Ureter (tissue), 1 donor: Measurements from ENCODE around the gene TMUB1. TPM values are rescaled to one million over a fixed set of nuclear protein-coding genes. Genes with fewer than 3 reads are reported as not detected.

Experiments
- DNase-seq: peaks from one replicate; pipeline ENCODE4 v3.0.0-alpha.2; 2020; ENCODE audit warnings: low spot score
- total RNA-seq: library from RNA; stranded (reverse); gene quantifications from one replicate; pipeline ENCODE4 v1.2.4, GENCODE V29; 2023
- donor health status: DM: yes; HTN: yes; CAD: no.

The TMUB1 gene
- total RNA-seq, 1 donor from 2014 or later: 24.9 TPM

DNA sequence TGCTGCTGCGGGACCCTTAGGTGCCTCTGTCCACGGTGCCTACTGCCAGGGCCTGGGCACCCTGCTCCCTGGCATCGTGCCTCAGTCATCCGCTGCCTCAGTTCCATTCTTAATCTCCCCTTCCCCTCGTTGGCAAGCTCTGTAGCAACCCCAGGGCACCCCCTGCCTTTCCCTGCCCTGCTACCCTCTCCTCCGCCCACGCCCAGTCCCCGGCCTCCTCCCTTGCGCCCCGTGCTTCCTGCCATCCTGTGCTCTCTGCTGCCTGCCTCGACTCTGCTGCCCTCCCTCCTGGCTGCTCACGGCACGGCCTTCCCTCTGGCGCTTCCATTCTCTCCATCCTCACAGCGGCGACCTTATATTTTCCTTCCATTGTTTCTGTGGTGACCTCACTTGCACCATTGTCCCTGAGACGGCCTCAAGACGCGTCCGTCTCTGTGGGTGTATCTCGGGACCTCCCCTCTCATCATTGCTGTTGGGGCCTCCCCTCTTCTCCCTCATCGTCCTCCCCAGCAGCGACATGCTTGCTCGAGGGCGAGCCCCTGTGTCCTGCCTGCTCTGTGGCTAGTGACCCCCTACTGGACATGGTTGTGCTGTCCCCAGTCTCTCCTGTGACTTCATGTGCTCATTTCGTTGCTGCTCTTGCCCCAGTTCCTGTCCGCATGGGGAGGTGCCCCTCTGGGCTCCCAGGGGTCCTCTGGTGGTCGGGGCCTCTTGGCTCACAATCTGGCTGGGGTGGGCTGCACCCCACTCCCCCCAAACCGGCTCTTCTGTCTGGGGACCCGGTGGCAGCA lies 38.3 kb upstream of the TMUB1 start:
- no peak for DNase-seq

DNA sequence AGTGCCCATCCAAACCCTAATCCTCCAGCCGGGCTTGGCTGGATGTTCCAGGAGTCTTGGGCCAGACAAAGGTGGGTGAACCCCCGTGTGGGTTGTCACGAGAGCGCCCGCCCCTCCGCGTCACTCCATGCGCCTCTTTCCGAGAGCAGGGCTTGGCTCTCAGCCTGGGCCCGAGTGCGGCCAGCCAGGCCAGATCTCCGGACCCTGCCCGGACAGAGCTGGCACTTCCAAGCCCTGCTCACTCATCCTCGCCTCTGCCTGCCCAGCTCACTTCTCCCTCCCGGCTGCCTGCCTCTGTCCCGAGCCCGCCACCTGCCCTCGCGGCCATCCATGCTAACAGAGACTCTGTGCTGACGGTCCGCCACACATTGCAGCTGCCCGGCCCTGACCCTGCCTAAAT lies 37.6 kb upstream of the TMUB1 start:
- no peak for DNase-seq

DNA sequence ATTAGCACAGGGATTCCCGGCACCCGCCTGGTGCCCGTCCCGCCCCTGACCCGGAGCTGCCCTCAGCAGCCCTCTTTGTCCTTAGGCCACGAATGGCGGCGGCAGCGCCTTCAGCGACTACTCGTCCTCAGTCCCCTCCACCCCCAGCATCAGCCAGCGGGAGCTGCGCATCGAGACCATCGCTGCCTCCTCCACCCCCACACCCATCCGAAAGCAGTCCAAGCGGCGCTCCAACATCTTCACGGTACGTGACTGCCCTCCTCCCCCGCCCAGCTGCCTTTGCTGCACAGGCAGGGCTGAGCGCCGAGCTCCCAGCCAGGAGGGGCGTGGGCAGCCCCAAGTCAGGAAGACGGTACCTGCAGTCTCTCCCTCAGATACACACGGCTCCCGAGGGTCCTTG lies 36.6 kb upstream of the TMUB1 start:
- no peak for DNase-seq

DNA sequence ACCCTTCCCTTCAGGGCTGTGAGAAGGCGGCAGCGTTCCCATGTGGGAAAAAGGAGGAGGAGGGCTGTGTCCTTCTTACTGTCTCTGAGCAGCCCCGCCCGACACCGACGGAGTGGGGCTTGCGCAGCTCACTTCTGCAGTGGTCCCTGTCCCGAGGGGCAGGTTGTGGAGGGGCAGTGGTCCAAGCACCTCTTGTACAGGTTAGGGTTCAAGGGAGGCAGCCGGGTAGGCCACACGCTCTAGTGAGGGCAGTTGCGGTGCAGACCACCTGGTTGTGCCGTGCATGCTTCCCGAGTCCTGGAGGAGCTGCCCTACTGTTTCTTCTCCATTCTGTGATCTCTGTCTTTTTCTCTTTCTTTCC lies 35.7 kb upstream of the TMUB1 start:
- no peak for DNase-seq

DNA sequence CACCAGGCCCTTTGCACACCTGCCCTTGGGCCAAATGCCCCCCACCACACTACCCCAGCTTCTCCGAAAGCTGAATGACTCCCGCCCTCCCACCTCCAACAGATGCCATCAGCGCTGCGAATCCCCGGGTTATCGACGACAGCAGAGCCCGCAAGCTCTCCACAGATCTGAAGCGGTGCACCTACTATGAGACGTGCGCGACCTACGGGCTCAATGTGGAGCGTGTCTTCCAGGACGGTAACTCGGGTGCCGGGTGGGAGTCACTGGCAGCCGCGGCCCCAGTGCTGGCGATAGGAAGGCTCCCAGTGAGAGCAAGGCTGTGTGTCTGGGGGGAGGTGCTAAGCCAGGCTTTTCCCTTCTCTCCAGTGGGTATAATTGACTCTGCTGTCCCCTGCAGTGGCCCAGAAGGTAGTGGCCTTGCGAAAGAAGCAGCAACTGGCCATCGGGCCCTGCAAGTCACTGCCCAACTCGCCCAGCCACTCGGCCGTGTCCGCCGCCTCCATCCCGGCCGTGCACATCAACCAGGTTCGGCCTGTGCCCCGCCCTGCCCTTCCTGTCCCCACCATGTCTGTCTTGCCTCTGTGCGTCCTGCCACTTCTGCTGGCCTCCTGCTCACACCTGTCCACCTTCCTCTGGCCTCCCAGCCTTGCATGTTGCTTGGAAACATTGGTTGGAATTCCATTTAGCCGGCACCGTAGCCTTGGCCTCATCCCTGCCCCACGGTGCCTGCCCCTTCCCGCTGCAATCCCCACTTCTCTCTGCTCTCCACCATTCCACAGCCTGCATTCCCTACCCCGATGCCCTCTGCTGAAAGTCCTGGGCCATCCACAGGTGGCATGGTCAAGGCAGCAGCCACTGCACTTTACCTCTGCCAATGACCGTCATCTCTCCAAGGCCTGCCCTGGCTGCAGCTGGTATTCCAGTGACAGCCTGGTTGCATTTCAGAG lies 35.1 kb upstream of the TMUB1 start:
- DNase-seq: no peak

DNA sequence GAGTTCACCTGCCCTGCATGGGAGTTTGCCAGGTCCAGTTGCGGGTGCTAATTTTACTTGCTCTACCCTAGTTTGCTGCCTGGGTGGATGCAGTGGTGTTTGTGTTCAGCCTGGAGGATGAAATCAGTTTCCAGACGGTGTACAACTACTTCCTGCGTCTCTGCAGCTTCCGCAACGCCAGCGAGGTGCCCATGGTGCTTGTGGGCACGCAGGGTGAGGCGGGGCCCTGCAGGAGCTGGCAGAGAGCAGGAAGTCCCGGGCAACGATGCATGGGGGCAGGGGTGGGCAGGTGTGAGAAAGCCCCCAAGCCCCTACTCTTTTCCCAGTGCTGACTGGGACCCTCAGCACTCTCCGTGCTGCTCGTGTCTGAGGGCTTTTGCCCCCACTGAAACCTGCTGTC lies 34.3 kb upstream of the TMUB1 start:
- peak; percentile 71 for DNase-seq

DNA sequence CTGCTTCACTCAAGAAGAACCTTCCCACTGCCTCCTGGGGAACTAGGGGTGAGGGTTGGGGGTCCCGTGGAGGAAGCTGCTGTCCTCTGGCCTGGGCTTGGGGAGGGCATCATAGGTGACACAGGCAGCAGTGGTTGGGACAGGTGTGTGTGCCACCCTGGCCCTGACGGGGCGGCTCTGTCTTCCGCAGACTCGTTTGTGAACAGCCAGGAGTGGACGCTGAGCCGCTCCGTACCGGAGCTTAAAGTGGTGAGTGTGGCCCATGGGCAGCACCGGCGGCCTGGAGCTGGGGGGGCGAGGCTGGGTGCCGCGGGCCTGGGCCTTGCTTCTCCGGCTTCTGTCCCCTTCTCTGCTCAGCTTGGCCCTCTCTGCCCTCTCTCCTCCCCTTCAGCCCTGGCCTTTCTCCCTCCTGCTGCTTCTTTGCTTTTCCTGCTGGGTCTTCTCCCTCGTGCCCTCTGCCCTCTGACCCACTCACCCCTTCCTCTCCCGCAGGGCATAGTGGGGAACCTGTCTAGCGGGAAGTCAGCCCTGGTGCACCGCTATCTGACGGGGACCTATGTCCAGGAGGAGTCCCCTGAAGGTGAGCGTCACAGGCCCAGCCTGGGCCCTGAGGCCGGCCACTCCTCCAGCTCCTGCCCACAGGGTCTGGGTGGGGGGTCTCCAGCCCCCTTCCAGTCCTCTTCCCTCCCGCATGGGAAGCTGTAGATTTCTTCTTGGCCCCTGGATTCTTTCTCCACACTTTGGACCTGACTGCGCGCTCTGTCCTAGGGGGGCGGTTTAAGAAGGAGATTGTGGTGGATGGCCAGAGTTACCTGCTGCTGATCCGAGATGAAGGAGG lies 33.5 kb upstream of the TMUB1 start:
- no peak for DNase-seq

DNA sequence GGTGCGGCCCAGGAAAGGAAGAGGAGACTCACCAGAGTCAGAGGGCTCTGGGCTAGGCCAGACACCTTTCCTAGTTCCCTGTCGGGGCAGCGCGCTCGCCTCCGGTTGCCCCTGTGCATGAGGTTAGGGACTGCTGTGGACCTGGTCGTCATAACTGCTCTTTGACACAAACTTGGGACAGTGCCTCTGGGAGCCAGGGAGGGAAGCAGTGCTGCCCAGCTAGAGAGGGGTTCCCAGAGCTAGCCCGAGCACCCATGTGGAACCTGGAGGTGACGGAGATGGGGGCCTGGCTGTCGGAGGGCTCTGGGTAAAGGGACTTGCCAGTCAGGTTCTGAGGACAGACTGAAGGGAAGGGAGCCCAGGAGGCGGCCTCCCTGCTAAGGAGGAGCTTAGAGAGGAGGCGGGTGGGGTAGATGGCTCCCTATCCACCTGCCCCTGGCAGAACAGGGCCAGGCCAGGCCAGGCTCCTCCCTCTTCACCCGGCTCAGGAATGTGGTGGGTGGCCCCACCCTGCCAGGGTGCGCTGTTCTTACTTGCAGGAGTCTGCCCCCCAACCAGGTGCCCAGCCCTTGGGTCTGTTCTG lies 32.6 kb upstream of the TMUB1 start:
- DNase-seq: peak; percentile 92

DNA sequence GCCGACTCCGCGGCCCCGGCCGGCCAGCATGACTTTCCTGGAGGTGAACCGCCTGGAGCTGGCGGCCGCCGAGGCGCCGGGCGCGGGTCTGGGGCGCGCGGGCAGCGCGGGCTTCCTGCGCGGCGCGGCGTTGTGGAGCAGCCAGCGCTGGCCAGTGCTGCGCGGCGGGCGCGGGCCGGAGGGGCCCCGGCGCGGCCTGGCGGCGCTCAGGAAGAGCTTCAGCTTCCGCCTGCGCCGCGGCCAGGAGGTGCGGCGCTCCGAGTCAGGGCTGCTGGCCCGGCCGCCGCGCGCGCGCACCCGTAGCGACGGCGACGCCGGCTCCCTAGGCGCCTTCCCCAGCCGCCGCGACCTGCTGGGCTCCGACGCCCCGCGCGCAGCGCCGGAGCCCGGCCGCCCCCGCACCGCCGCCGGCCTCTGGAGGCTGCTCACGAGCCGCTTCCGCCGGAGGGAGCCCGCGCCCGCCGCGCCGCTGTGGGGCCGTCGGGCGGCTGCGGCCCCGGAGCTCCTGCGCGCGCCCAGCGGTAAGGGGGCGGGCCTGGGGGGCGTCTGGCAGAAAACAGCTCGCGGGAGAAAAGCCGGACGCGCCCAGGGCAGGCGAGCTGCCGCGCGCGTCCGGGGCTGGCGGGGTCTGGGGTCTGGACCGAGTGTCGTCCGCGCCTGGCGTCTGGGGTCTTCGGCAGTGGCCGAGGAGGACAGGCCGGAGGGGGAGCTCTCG lies 32.0 kb upstream of the TMUB1 start:
- no peak for DNase-seq

DNA sequence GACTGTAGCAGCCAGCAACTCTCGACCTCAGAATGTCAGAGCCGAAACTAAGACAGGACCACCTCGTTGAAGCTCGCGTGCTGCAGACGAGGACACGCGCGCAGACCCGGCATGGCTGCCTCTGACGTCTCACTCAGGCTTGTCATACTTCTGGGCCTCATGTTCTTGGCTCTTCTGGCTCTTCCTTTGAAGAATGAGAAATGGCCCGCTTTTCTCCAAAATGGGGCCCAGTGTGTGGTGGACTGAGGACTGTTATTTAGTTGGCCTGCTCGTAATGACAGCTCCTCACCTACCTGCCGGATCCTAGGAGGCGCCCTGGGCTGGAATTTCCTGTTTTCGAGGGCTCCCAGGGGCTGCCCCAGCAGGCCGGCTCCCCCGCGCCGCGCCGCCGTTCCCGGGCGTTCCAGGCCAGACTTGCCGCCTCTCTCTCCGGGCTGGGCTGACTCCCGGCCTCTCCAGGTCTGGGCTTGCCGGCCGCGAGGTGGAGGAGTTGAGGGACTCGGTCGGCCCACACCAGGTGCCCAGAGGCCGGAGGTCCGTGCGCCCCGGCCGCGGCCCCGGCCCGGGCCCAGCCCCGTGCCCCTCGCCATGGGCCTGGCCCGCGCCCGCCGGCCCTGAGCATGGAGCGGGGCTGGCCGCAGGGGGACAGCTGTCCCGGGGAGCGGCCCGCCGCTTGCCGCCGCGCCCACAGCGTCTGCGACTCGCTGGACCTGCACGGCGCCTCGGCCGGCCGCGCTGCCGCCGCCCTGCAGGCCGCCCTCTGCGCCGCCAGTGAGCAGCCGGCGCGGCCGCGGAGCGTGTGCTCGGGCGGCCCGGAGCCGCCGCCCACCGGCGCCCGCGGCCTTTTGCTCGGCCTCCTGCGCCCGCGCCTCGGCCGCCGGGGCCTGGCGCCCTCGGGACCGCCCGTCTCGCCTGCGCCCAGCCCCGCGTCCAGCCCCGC lies 31.1 kb upstream of the TMUB1 start:
- peak; percentile 77 for DNase-seq

DNA sequence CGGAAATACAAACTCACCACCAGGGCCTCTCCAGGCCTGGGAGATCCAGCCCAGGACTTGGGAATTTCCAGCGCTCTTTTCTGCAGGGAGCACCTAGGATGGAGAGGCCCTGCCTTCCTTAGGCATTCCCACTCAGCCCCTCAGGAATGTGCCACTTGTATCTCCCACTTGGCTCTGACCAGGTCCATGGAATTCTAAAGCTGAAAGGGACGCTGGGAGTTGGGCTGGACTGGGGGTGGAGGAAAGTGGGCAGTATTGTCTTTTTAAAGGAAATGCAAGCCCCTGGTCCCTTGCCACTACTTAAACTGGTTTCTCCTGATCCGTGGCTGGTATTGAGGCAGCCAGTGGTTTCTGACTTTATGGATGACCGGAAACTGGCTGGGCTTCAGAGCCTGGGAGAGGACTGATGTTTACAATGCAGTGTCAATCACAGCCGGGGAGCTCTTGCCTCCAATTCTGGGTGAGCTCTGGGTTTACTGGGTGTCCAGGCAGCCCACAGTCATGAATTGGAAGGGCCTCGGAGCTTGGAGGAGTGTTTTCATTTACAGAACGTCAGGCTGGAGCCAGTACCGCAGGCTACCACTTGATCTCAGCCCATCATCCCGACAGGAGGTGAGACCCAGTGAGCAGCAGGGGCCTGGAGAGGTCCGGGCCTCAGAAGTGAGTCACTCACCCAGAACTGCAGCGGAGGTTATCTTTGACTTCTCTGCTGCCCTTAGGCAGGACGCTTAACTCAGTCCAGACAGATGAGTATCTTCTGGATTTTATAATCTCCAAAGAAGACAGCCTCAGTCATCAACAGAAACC lies 30.3 kb upstream of the TMUB1 start:
- no peak for DNase-seq

DNA sequence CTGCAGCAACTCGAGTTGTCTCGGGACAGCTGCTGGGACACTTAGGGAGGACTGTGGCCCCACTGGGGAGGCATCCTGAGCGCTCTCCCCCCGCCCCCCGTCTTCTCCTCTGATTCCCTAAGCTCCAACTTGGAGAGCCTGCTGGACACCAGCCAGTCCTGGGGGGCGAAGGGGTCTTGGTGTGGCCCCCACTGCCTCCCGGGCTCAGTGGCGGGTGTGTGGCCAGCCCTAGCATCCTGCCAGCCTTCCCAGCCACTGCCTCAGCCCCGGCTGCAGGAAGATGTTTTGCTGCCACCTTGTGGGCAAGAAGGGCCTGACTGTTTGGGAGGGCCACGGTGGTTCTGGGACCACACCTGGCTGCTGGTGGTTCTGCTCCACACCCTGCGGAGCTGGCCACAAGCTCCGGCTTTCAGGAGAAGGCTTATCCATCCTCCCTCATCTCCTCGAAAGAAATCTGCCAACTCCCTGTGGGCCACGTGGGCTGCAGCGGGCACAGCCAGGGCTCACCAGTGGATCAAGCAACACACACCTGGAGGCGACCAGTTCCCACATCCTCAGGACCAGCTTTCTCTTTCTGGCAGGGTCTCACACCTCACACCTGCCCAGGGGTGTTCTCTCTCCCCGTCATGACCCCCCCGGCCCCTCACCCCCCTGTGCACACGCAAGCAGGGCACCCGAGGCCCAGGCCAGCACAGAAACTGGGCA lies 27.8 kb upstream of the TMUB1 start:
- peak; percentile 87 for DNase-seq

DNA sequence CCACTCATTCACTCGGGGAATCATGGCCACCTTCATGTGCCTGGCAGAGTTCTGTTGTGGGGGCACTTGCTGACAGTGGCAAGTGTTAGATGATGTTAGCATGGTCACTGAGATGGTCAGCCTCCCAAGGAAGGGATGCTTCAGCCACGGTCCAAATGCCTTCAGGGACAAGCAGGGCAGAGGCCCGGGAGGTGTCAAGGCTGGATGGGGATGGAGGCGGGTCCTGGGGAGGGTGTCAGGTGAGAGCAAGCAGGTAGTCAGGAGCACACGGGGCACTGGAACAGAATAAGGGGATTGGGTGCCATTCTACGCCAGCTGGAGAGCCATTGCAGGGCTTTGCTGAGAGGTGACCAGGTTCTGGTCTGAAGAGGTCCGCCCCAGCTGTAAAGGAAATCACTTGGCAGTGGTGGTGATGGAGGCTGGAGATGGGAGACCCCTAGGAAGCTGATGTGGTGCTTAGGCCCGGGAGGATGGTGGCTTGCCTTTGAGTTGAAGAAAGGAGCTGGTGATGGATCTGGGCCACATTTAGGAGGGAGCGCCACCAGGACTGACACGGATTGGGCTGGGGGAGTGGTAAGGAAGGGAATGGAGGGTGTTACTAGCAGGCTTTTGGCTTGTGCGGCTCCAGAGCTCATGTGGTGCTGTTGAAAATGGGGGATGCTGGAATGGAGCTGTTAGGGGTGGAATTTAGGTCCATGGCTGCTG lies 27.1 kb upstream of the TMUB1 start:
- no peak for DNase-seq

DNA sequence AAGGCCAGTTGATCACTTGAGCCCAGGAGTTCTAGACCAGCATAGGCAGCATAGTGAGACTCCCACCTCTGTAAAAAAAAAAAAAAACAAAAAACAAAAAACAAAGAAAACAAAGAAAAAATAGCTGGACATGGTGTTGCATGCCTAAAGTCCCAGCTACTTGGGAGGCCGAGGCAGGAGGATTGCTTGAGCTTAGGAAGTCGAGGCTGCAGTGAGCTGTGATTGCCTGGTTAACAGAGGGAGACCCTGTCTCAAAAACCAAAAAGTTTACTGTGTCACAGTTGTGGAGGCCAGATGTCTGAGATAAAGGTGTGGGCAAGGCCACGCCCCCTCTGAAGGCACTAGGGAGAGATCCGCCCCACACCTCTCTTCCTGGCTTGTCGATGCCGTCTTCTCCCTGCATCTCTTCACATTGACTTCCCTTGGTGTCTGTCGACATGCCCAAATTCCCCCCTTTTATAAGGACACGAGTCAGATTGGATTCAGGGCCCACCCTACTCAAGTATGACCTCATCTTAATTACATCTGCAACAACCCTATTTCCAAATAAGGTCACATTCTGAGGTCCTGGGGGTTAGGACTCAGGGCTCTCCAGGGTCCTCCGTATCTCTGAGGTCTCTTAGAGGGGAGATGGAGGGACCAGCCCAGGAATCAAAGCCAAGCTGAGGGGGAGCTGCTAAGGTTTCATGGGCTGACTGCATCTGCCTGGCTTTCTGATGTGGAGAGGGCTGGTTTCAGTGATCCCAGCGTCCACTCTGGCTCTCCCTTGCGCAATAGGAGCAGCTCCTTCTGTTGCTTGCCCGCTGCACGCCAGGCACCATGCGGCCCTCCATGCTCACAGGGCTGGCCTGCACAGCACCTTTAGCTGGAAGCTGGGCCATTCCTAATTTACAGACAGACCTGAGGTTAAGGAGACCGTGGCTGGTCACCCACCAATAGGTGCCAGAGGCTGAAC lies 26.1 kb upstream of the TMUB1 start:
- DNase-seq: no peak

DNA sequence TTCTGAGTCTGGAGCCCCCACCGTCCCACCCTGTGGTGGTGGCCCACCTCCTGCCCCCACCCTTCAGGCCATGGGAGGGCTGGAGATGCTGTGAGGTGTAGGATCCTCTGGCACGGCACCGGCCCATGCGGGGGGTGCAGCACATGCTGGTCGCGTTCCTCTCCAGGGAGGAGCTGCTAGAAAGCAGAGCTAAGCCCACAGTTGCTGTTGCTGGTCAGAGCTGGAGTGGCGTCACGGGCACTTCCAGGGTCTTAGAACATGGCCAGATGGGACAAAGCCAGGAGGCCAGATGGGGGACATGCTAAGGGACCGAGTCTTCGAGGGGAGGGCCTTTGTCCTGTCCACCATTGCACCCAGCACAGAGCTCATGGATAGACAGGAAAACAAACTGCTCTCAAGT lies 24.6 kb upstream of the TMUB1 start:
- no peak for DNase-seq

DNA sequence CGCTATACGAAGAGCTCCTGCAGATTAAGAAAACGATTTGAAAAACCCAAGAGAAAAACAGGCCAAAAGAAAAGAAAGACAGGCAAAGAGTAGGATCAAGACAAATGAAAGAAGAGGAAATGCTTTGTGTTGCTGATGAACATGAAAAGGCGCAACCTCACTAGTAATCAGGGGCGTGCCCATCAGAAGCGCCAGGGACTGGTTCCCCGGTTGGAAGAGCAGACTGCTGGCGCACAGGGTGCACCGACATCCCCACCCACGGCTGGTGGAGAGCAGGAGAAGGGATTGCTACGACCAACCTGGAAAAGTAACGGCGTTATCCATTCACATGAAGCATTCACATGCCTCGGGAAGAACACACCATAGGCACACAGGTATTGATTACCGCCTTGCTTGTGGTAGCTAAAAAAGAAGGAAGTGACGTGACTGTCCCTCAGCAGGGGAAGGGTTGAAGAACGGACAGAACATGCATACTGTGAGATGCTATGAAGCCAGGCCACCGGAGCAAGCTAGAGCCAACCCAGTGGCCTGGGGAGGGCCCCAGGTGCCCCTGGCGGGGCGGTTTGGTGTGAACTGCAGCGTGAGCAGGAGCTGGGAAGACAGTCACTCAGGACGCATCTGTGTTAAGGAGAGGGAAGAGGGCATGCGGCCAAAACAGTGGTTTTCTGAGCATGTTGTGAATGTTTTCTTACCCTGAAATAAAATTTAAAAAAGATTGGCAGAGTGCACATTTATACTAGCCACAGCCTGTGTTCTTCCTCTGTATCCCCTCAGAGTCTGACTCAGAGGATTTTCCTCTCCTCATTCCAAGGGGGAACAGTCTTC lies 21.3 kb upstream of the TMUB1 start:
- no peak for DNase-seq
